ENCODE results near the gene LMO7.

The LMO7 gene

GRCh38 chr13:75839406-75839805 lies 203.3 kb downstream of the LMO7 start:
- DNase-seq (ENCODE audit: insufficient read length) (no peak), FAIRE-seq (no peak)
- no peak for TF ChIP-seq TAF1 (IDR thresholded peaks at IDR 0.05; ENCODE audit: borderline replicate concordance, low read depth, low read length)

GRCh38 chr13:75841905-75842304 lies 205.8 kb downstream of the LMO7 start:
- TF ChIP-seq TAF1 (IDR thresholded peaks at IDR 0.05; ENCODE audit: borderline replicate concordance, low read depth, low read length) (no peak), POLR2AphosphoS5 (IDR thresholded peaks at IDR 0.05; ENCODE audit: low read depth, low read length) (no peak), POLR2A (IDR thresholded peaks at IDR 0.05; ENCODE audit: low read depth, low read length) (no peak)
- no peak for DNase-seq (ENCODE audit: insufficient read length)
- FAIRE-seq, result no peak

GRCh38 chr13:75843074-75843473 lies 206.9 kb downstream of the LMO7 start:
- FAIRE-seq (no peak), DNase-seq (ENCODE audit: insufficient read length) (no peak)
- TF ChIP-seq POLR2AphosphoS5 (IDR thresholded peaks at IDR 0.05; ENCODE audit: low read depth, low read length) (no peak), POLR2A (IDR thresholded peaks at IDR 0.05; ENCODE audit: low read depth, low read length) (no peak), TAF1 (IDR thresholded peaks at IDR 0.05; ENCODE audit: borderline replicate concordance, low read depth, low read length) (no peak)

GRCh38 chr13:75843991-75844390 lies 207.9 kb downstream of the LMO7 start:
- DNase-seq (ENCODE audit: insufficient read length), result no peak
- TF ChIP-seq POLR2A (IDR thresholded peaks at IDR 0.05; ENCODE audit: low read depth, low read length), result no peak
- no peak for TF ChIP-seq TAF1 (IDR thresholded peaks at IDR 0.05; ENCODE audit: borderline replicate concordance, low read depth, low read length)
- TF ChIP-seq POLR2AphosphoS5 (IDR thresholded peaks at IDR 0.05; ENCODE audit: low read depth, low read length), result no peak
- no peak for FAIRE-seq

- FAIRE-seq, result peak; percentile 63
Measured at GRCh38 chr13:75847588-75847987, 211.5 kb downstream of the LMO7 start.

GRCh38 chr13:75850916-75851315 lies 214.8 kb downstream of the LMO7 start:
- FAIRE-seq (peak; percentile 53), DNase-seq (ENCODE audit: insufficient read length) (no peak)
- TF ChIP-seq TAF1 (IDR thresholded peaks at IDR 0.05; ENCODE audit: borderline replicate concordance, low read depth, low read length), result no peak
- no peak for TF ChIP-seq POLR2AphosphoS5 (IDR thresholded peaks at IDR 0.05; ENCODE audit: low read depth, low read length)
- TF ChIP-seq POLR2A (IDR thresholded peaks at IDR 0.05; ENCODE audit: low read depth, low read length), result no peak

More at GRCh38 chr13:75847588-75847987, 211.5 kb downstream of the LMO7 start:
- no peak for DNase-seq (ENCODE audit: insufficient read length)
- no peak for TF ChIP-seq POLR2A (IDR thresholded peaks at IDR 0.05; ENCODE audit: low read depth, low read length)
- TF ChIP-seq TAF1 (IDR thresholded peaks at IDR 0.05; ENCODE audit: borderline replicate concordance, low read depth, low read length), result no peak
- TF ChIP-seq POLR2AphosphoS5 (IDR thresholded peaks at IDR 0.05; ENCODE audit: low read depth, low read length), result no peak

GRCh38 chr13:75855216-75855615 lies 219.1 kb downstream of the LMO7 start:
- DNase-seq (ENCODE audit: insufficient read length) (no peak), FAIRE-seq (no peak)
- TF ChIP-seq POLR2AphosphoS5 (IDR thresholded peaks at IDR 0.05; ENCODE audit: low read depth, low read length) (no peak), TAF1 (IDR thresholded peaks at IDR 0.05; ENCODE audit: borderline replicate concordance, low read depth, low read length) (no peak), POLR2A (IDR thresholded peaks at IDR 0.05; ENCODE audit: low read depth, low read length) (no peak)

- no peak for TF ChIP-seq POLR2AphosphoS5 (IDR thresholded peaks at IDR 0.05; ENCODE audit: low read depth, low read length)
- no peak for TF ChIP-seq TAF1 (IDR thresholded peaks at IDR 0.05; ENCODE audit: borderline replicate concordance, low read depth, low read length)
- no peak for TF ChIP-seq POLR2A (IDR thresholded peaks at IDR 0.05; ENCODE audit: low read depth, low read length)
- no peak for FAIRE-seq
- DNase-seq (ENCODE audit: insufficient read length), result no peak
Measured at GRCh38 chr13:75855847-75856246, 219.7 kb downstream of the LMO7 start.

GRCh38 chr13:75857291-75857690 lies 221.2 kb downstream of the LMO7 start:
- FAIRE-seq (peak; percentile 27), DNase-seq (ENCODE audit: insufficient read length) (no peak)
- TF ChIP-seq POLR2A (IDR thresholded peaks at IDR 0.05; ENCODE audit: low read depth, low read length) (no peak), TAF1 (IDR thresholded peaks at IDR 0.05; ENCODE audit: borderline replicate concordance, low read depth, low read length) (no peak)

- FAIRE-seq, result no peak
- no peak for TF ChIP-seq POLR2AphosphoS5 (IDR thresholded peaks at IDR 0.05; ENCODE audit: low read depth, low read length)
- no peak for TF ChIP-seq TAF1 (IDR thresholded peaks at IDR 0.05; ENCODE audit: borderline replicate concordance, low read depth, low read length)
- no peak for TF ChIP-seq POLR2A (IDR thresholded peaks at IDR 0.05; ENCODE audit: low read depth, low read length)
- DNase-seq (ENCODE audit: insufficient read length), result no peak
Measured at GRCh38 chr13:75860935-75861334, 224.8 kb downstream of the LMO7 start.

- no peak for FAIRE-seq
- no peak for TF ChIP-seq POLR2A (IDR thresholded peaks at IDR 0.05; ENCODE audit: low read depth, low read length)
- no peak for TF ChIP-seq POLR2AphosphoS5 (IDR thresholded peaks at IDR 0.05; ENCODE audit: low read depth, low read length)
- TF ChIP-seq TAF1 (IDR thresholded peaks at IDR 0.05; ENCODE audit: borderline replicate concordance, low read depth, low read length), result no peak
- DNase-seq (ENCODE audit: insufficient read length), result no peak
Measured at GRCh38 chr13:75861786-75862185, 225.7 kb downstream of the LMO7 start.

GRCh38 chr13:75864718-75865117 lies 228.6 kb downstream of the LMO7 start:
- DNase-seq (ENCODE audit: insufficient read length) (no peak), FAIRE-seq (no peak)

More at GRCh38 chr13:75864718-75865117, 228.6 kb downstream of the LMO7 start:
- TF ChIP-seq POLR2AphosphoS5 (IDR thresholded peaks at IDR 0.05; ENCODE audit: low read depth, low read length), result no peak
- no peak for TF ChIP-seq POLR2A (IDR thresholded peaks at IDR 0.05; ENCODE audit: low read depth, low read length)
- TF ChIP-seq TAF1 (IDR thresholded peaks at IDR 0.05; ENCODE audit: borderline replicate concordance, low read depth, low read length), result no peak

All from GM12892 (cell line).